Measurements from ENCODE around the gene EEF2K.

DNA sequence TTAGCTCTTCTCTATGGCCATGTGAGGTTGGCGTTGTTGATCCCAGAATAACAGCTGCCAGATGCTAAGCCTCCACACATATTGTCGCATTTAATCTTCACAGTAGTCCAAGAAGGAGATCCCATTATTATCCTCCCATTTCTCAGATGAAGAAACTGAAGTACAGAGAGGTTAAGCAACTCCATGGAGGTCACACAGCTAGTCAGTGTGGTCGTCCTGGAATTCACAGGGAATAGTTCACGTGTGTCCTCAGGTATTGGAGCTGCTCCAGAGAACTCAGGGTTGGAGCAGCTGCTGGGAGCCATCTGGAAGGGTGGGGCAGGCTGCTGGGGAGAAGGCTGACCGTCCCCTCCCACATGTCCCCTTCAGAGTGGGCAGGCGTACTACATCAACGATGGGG is 24.2 kb upstream of the EEF2K start:
- TF ChIP-seq POLR2A (IDR thresholded peaks at IDR 0.05) (no peak), CTCF (IDR thresholded peaks at IDR 0.05) (no peak), POLR2AphosphoS5 (IDR thresholded peaks at IDR 0.05) (no peak)

Measured in prostate gland (tissue), 2 donors.